ENCODE data around the gene NOP56. TPM values are rescaled to one million over a fixed set of nuclear protein-coding genes. Genes with fewer than 3 reads are reported as not detected.

Gene NOP56
- total RNA-seq, 1 donor from 2014 or later: 47.3 TPM

DNA sequence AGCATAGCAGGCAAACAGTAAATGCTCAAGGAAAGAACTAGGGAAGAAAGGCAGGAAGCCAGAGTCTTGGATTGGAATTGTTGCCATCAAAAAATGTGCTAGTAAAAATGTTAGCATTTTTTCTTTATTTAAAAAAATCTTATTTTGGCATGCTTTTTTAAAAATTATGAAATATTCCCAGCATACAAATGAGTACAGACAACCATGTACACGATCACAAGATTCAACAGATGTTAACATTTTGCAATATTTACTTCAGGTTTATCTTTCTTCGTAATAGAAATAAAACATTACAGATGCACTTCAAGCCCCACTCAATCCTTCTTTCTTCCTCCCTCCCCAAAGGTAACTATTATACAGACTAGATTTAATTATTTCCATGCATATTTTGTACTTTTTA, 27.4 kb upstream of the NOP56 start:
- intact Hi-C loops (cut with micrococcal nuclease): no loop called here
- peaks cover 4% of the 10 kb centered on the region for H3K27me3 ChIP-seq (ENCODE audit: low read depth)
- TF ChIP-seq, protein P1, sequence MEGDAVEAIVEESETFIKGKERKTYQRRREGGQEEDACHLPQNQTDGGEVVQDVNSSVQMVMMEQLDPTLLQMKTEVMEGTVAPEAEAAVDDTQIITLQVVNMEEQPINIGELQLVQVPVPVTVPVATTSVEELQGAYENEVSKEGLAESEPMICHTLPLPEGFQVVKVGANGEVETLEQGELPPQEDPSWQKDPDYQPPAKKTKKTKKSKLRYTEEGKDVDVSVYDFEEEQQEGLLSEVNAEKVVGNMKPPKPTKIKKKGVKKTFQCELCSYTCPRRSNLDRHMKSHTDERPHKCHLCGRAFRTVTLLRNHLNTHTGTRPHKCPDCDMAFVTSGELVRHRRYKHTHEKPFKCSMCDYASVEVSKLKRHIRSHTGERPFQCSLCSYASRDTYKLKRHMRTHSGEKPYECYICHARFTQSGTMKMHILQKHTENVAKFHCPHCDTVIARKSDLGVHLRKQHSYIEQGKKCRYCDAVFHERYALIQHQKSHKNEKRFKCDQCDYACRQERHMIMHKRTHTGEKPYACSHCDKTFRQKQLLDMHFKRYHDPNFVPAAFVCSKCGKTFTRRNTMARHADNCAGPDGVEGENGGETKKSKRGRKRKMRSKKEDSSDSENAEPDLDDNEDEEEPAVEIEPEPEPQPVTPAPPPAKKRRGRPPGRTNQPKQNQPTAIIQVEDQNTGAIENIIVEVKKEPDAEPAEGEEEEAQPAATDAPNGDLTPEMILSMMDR (IDR thresholded peaks at IDR 0.05; ENCODE audit: borderline replicate concordance): no peak
- no peaks in the 10 kb centered on the region for H3K36me3 ChIP-seq
- no peaks in the 10 kb centered on the region for H3K4me1 ChIP-seq
- no peak overlapping the region for H3K4me3 ChIP-seq
- DNase-seq: no peak
- no peak overlapping the region for H3K27ac ChIP-seq (replicated peaks)
- H3K9me3 ChIP-seq (replicated peaks): peaks cover 18% of the 10 kb centered on the region

DNA sequence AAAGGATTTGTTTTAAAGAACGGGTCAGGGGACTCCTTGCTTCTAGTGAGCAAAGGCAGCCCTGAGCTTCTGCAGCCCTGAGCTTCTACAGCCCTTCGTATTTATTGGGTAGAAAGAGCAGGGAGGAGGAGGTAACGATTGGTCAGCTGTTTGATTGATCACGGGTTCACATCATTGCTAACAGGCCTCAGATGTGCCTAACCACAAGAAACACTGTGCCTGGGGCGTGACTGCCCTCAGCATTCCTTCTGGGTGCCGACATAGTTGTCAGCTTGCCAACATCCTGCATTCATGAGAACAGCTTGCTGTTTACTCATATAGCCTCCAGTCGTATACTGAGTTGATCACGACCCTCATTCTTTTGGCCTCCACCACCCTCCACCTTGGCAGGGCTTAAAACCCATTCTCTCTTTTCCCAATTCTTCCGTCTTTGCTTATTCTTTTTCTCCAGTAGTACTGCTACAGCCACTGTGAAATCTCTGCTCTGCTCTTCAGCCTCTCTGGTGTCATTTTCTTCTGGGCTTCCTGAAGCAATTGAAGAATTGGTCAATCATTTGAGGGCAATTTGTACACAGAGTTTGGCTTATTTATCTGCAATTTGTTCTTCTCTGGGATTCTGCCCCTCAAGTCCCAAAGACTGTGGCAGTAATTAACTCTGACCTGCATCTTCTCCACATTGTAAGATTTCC, 25.4 kb upstream of the NOP56 start:
- intact Hi-C loops (cut with micrococcal nuclease): no loop called here
- Histone ChIP-seq H3K4me1 (no peaks in the 10 kb centered on the region), H3K27ac (replicated peaks) (no peak overlapping the region), H3K9me3 (replicated peaks) (peaks cover 33% of the 10 kb centered on the region), H3K4me3 (no peak overlapping the region), H3K36me3 (no peaks in the 10 kb centered on the region), H3K27me3 (ENCODE audit: low read depth) (peaks cover 20% of the 10 kb centered on the region)
- TF ChIP-seq, protein P1 (IDR thresholded peaks at IDR 0.05; ENCODE audit: borderline replicate concordance): no peak
- no peak for DNase-seq

DNA sequence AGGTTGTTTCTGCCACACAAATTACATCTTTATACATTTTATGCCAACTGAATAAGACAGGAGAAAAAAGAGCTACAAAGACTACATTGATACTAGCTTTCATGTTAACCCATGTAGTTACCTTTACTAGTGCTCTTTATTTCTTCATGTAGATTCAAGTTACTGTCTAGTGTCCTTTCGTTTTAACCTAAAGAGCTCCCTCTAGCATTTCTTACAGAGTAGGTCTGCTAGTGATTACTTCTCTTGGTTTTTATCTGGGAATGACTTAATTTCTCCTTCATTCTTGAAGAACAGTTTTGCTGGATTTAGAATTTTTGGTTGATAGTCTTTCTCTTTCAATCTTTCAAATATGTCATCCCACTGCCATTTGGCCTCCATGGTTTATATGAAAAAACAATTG, 21.2 kb upstream of the NOP56 start:
- no peak overlapping the region for H3K4me3 ChIP-seq
- H3K27ac ChIP-seq (replicated peaks): no peak overlapping the region
- H3K27me3 ChIP-seq (ENCODE audit: low read depth): peaks cover 43% of the 10 kb centered on the region
- no peaks in the 10 kb centered on the region for H3K36me3 ChIP-seq
- H3K9me3 ChIP-seq (replicated peaks): peaks cover 31% of the 10 kb centered on the region
- intact Hi-C loops (cut with micrococcal nuclease): no loop called here
- no peaks in the 10 kb centered on the region for H3K4me1 ChIP-seq
- DNase-seq: no peak
- TF ChIP-seq, protein P1 (IDR thresholded peaks at IDR 0.05; ENCODE audit: borderline replicate concordance): no peak

DNA sequence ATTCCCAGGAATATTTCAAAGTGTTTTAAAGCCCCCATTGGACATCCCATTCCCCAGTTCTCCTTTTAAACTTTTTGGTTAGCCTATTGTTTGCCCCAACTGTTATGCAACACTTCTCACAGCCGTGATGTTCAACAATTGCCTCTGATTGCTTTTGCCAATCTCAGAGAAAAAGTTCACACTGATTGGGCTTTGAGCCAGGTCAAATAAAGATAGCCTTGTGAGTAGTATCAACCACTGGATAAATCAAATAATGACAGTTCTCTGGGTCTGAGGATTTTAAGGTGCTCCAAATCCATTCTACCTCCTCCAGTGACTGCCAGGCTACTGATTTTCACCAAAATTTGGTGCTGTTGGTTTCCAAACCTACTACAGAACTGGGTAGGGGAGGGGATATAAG, 19.1 kb upstream of the NOP56 start:
- TF ChIP-seq, protein P1 (IDR thresholded peaks at IDR 0.05; ENCODE audit: borderline replicate concordance): no peak
- intact Hi-C loops (cut with micrococcal nuclease): no loop called here
- Histone ChIP-seq H3K4me3 (no peak overlapping the region), H3K27ac (replicated peaks) (no peak overlapping the region), H3K9me3 (replicated peaks) (peaks cover 23% of the 10 kb centered on the region), H3K27me3 (ENCODE audit: low read depth) (peaks cover 43% of the 10 kb centered on the region), H3K4me1 (no peaks in the 10 kb centered on the region), H3K36me3 (no peaks in the 10 kb centered on the region)
- DNase-seq: no peak

DNA sequence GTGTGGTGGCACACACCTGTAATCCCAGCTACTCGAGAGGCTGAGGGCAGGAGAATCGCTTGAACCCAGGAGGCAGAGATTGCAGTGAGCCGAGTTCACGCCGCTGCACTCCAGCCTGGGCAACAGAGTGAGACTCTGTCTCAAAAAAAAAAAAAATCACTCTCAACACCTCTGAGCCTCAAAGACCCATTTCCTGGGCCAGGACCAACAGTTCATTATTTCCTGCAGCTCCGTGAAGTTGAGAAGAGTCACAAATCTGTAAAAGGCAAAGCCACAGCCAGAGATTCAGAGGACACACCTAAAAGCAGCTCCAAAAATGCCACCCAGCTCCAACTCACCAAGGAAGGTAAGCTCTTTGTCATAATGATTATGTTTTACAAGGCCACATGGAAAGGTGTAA, 15.2 kb upstream of the NOP56 start:
- H3K27me3 ChIP-seq (ENCODE audit: low read depth): peaks cover 21% of the 10 kb centered on the region
- TF ChIP-seq, protein P1 (IDR thresholded peaks at IDR 0.05; ENCODE audit: borderline replicate concordance): no peak
- H3K4me1 ChIP-seq: no peaks in the 10 kb centered on the region
- no peaks in the 10 kb centered on the region for H3K9me3 ChIP-seq (replicated peaks)
- intact Hi-C loops (cut with micrococcal nuclease): no loop called here
- no peak for DNase-seq
- no peak overlapping the region for H3K4me3 ChIP-seq
- H3K36me3 ChIP-seq: no peaks in the 10 kb centered on the region
- no peak overlapping the region for H3K27ac ChIP-seq (replicated peaks)
